HCT116 (cell line): ENCODE data around the gene TMEFF2. TPM values are rescaled to one million over a fixed set of nuclear protein-coding genes. Genes with fewer than 3 reads are reported as not detected.

Experiments used
- ATAC-seq: fragments of 200-7000 bp; cut with Tn5 transposase; 2 replicates; pipeline ENCODE4 v1.9.1; 2020; ENCODE audit warnings: mild to moderate bottlenecking, moderate library complexity
- BruUV-seq: library from RNA; stranded (reverse); fragments of 400-500 nt; replicated peaks from 2 replicates; lab custom pipeline; 2021; lab: Mats Ljungman, UMichigan
- CTCF ChIA-PET: fragments of 300-600 bp; sonication (Branson Sonifier 250); formaldehyde crosslinking; loops from one replicate; lab custom pipeline; 2021; ENCODE audit warnings: antibody characterized with exemption; lab: Charles Lee
- POLR2A ChIA-PET: fragments of 300-600, 350-600 bp; sonication (Branson Sonifier 250); formaldehyde crosslinking; loops from one replicate; lab custom pipeline; 2021; ENCODE audit warnings: antibody characterized with exemption; lab: Charles Lee
- RAD21 ChIA-PET, 2 experiments: fragments of 300-600 bp; sonication (Branson Sonifier 250); formaldehyde crosslinking; loops; one replicate each; lab custom pipeline; 2023; ENCODE audit warnings: low total read pairs in 2 of 2; ENCODE audit not compliant: uncharacterized antibody in 2 of 2, unreplicated experiment in 2 of 2, low non-redundant PET in 1 of 2; lab: Charles Lee
- DNase-seq: peaks from one replicate; pipeline ENCODE4 v3.0.0-alpha.2; 2010; ENCODE audit warnings: low read depth, low spot score
- H2AFZ ChIP-seq: fragments of 200-600 bp; shearing (Covaris generic), sonication (generic); 2 replicates; pipeline ENCODE4 v1.6.1; 2017; ENCODE audit warnings: low read depth, mixed run types, mixed read lengths, antibody characterized with exemption, low read length; ENCODE audit not compliant: poor library complexity, severe bottlenecking
- H3K27ac ChIP-seq: 2 replicates; pipeline ENCODE4 v1.5.1; 2012; ENCODE audit warnings: low read depth, low read length
- H3K27me3 ChIP-seq: fragments of 200-600 bp; sonication (generic); 2 replicates; pipeline ENCODE4 v1.6.1; 2016; ENCODE audit warnings: mixed run types, low read length, mixed read lengths; ENCODE audit not compliant: insufficient read depth
- H3K36me3 ChIP-seq, 2 experiments: fragments of 200-500 bp in 1 of 2; fragments of 200-600 bp in 1 of 2; sonication (Bioruptor generic) in 1 of 2; sonication (generic) in 1 of 2; 2 replicates each; pipeline versions ENCODE4 v1.5.1 to v1.6.1; 2014 to 2016; ENCODE audit warnings: low read length in 2 of 2, inconsistent platforms in 1 of 2, mixed read lengths in 1 of 2, mixed run types in 1 of 2; ENCODE audit not compliant: insufficient read depth in 2 of 2, control insufficient read depth in 1 of 2
- H3K4me1 ChIP-seq, 2 experiments: fragments of 200-600 bp in 1 of 2; sonication (generic) in 1 of 2; 2 replicates each; pipeline versions ENCODE4 v1.5.1 to v1.6.1; 2012 to 2017; ENCODE audit warnings: low read length in 2 of 2, inconsistent platforms in 1 of 2, mild to moderate bottlenecking in 1 of 2, mixed read lengths in 1 of 2, mixed run types in 1 of 2, moderate library complexity in 1 of 2; ENCODE audit not compliant: insufficient read depth in 2 of 2, control insufficient read depth in 1 of 2
- H3K4me2 ChIP-seq: fragments of 200-600 bp; sonication (generic); 2 replicates; pipeline ENCODE4 v1.6.1; 2017; ENCODE audit warnings: mixed run types, low read length, mixed read lengths
- H3K4me3 ChIP-seq, 2 experiments: fragments of 200-600 bp in 1 of 2; sonication (generic) in 1 of 2; replicated peaks in 1 of 2; 2 replicates each; pipeline ENCODE4 v1.5.1; 2011 to 2016; ENCODE audit warnings: low read length in 2 of 2, control low read depth in 1 of 2, low read depth in 1 of 2, mild to moderate bottlenecking in 1 of 2, mixed read lengths in 1 of 2, mixed run types in 1 of 2
- H3K79me2 ChIP-seq: fragments of 200-600 bp; sonication (generic); 2 replicates; pipeline ENCODE4 v1.6.1; 2017; ENCODE audit warnings: mild to moderate bottlenecking, mixed run types, low read length, moderate library complexity, mixed read lengths; ENCODE audit not compliant: insufficient read depth
- H3K9ac ChIP-seq: fragments of 200-600 bp; sonication (generic); 2 replicates; pipeline ENCODE4 v1.6.1; 2016; ENCODE audit warnings: low read length, mixed read lengths
- H3K9me2 ChIP-seq: fragments of 200-600 bp; sonication (generic), shearing (Covaris generic); 2 replicates; pipeline ENCODE4 v1.6.1; 2017; ENCODE audit warnings: mixed run types, mild to moderate bottlenecking, moderate library complexity; ENCODE audit not compliant: insufficient read depth
- H3K9me3 ChIP-seq, 2 experiments: fragments of 200-500 bp in 1 of 2; fragments of 200-600 bp in 1 of 2; sonication (Bioruptor generic) in 1 of 2; sonication (generic) in 1 of 2; 2 replicates each; pipeline ENCODE4 v1.6.1; 2014 to 2017; ENCODE audit warnings: low read length in 2 of 2, mixed read lengths in 2 of 2, inconsistent platforms in 1 of 2, low read depth in 1 of 2, mild to moderate bottlenecking in 1 of 2, mixed run types in 1 of 2, moderate library complexity in 1 of 2; ENCODE audit not compliant: control insufficient read depth in 1 of 2, insufficient read depth in 1 of 2
- H4K20me1 ChIP-seq: fragments of 200-600 bp; sonication (generic), shearing (Covaris generic); 2 replicates; pipeline ENCODE4 v1.6.1; 2017; ENCODE audit warnings: mixed run types, mild to moderate bottlenecking, moderate library complexity; ENCODE audit not compliant: insufficient read depth
- CBX3 ChIP-seq: IDR thresholded peaks from 2 replicates; pipeline ENCODE4 v1.6.1; 2012; ENCODE audit warnings: low read depth
- CEBPB ChIP-seq: IDR thresholded peaks from 2 replicates; pipeline ENCODE4 v1.6.1; 2012; ENCODE audit warnings: low read depth
- CTCF ChIP-seq, 3 experiments: fragments of 200-600 bp in 1 of 3; sonication (generic) in 1 of 3; IDR thresholded peaks in 2 of 3; conservative IDR thresholded peaks in 1 of 3; 2 replicates each; pipeline ENCODE4 v1.5.1; 2012 to 2017; ENCODE audit warnings: low read depth in 2 of 3, low read length in 2 of 3, antibody characterized with exemption in 1 of 3, borderline replicate concordance in 1 of 3, control low read depth in 1 of 3, mild to moderate bottlenecking in 1 of 3, mixed read lengths in 1 of 3, mixed run types in 1 of 3, moderate library complexity in 1 of 3; ENCODE audit not compliant: insufficient read depth in 1 of 3
- FOSL1 ChIP-seq: IDR thresholded peaks from 2 replicates; pipeline ENCODE4 v1.6.1; 2012; ENCODE audit warnings: low read depth
- MAX ChIP-seq: IDR thresholded peaks from 2 replicates; pipeline ENCODE4 v1.6.1; 2012
- POLR2A ChIP-seq: IDR thresholded peaks from 2 replicates; pipeline ENCODE4 v1.7.0; 2011; ENCODE audit warnings: borderline replicate concordance; ENCODE audit not compliant: insufficient read depth, insufficient read length; ENCODE audit errors: extremely low read depth
- RAD21 ChIP-seq: IDR thresholded peaks from 2 replicates; pipeline ENCODE4 v1.6.1; 2012; ENCODE audit warnings: low read depth, mild to moderate bottlenecking
- SIN3A ChIP-seq: IDR thresholded peaks from 2 replicates; pipeline ENCODE4 v1.6.1; 2012; ENCODE audit warnings: low read depth
- SP1 ChIP-seq: IDR thresholded peaks from 2 replicates; pipeline ENCODE4 v1.6.1; 2012; ENCODE audit warnings: low read depth
- ZBTB33 ChIP-seq: IDR thresholded peaks from 2 replicates; pipeline ENCODE4 v1.6.1; 2011; ENCODE audit warnings: mild to moderate bottlenecking, low read length, moderate library complexity; ENCODE audit not compliant: insufficient replicate concordance; ENCODE audit errors: extremely low read depth
- ZFX ChIP-seq: fragments of 450-650 bp; IDR thresholded peaks from 2 replicates; pipeline ENCODE4 v1.6.1; 2017
- intact Hi-C: fragments of 100-400 bp; cut with micrococcal nuclease; formaldehyde crosslinking; loops from 2 replicates; pipeline ENCODE4 v1.10.0; 2022
- total RNA-seq: library from RNA; stranded (reverse); gene quantifications from one replicate; pipeline ENCODE4 v1.2.1, GENCODE V29; 2021; ENCODE audit not compliant: unreplicated experiment

Gene TMEFF2
- total RNA-seq, 1 experiment from 2014 or later, result not detected

- no peaks in the 10 kb centered on the region for H3K36me3 ChIP-seq
- no peaks in the 10 kb centered on the region for H3K9me3 ChIP-seq
- intact Hi-C loops, result loop anchor here (5.0 kb wide), 3 partner anchors 97 to 1392 kb away; no protein-coding TSS in a partner anchor
- no peak overlapping the region for H3K4me2 ChIP-seq
- H4K20me1 ChIP-seq, result no peaks in the 10 kb centered on the region
- no peak for TF ChIP-seq CBX3
- TF ChIP-seq RAD21, result peak; percentile 60
- peak; percentile 51 to 54 (median 51); a peak in 4 of 6 replicates for TF ChIP-seq CTCF (IDR thresholded peaks at IDR 0.05 in 2 of 3, conservative IDR thresholded peaks at IDR 0.05 in 1 of 3; ENCODE audit: borderline replicate concordance in 1 of 3, insufficient read depth in 1 of 3, low read depth in 2 of 3, low read length in 2 of 3)
- no peak overlapping the region for H3K4me3 ChIP-seq
- ChIA-PET POLR2A (no interaction called here), CTCF (no interaction called here), RAD21 (no interaction called here)
- BruUV-seq, result no TSS peak
- peak; percentile 63; the same call in 1 of the 2 replicates for ATAC-seq
- H2AFZ ChIP-seq, result no peak overlapping the region
- DNase-seq, result peak; percentile 10
- H3K27ac ChIP-seq, result no peak overlapping the region
- H3K4me1 ChIP-seq, result no peaks in the 10 kb centered on the region
- H3K27me3 ChIP-seq, result no peaks in the 10 kb centered on the region
- H3K9me2 ChIP-seq, result no peaks in the 10 kb centered on the region
- H3K79me2 ChIP-seq, result no peaks in the 10 kb centered on the region
- no peak overlapping the region for H3K9ac ChIP-seq
These were observed 4.3 kb downstream of the TMEFF2 start for GRCh38 chr2:192190474-192190873.

GRCh38 chr2:192186806-192187205, 7.9 kb downstream of the TMEFF2 start:
- BruUV-seq, result no TSS peak
- intact Hi-C loops, result no loop called here
- no peak overlapping the region for H3K9ac ChIP-seq
- no peaks in the 10 kb centered on the region for H4K20me1 ChIP-seq
- H3K27ac ChIP-seq, result no peak overlapping the region
- CTCF ChIA-PET, result no interaction called here
- H3K4me1 ChIP-seq, result no peaks in the 10 kb centered on the region
- H3K79me2 ChIP-seq, result no peaks in the 10 kb centered on the region
- RAD21 ChIA-PET, result no interaction called here
- no peak overlapping the region for H2AFZ ChIP-seq
- H3K9me2 ChIP-seq, result no peaks in the 10 kb centered on the region; the same call in 1 of the 2 replicates
- no peak overlapping the region for H3K4me2 ChIP-seq
- POLR2A ChIA-PET, result no interaction called here
- ATAC-seq (no peak), DNase-seq (no peak)
- no peaks in the 10 kb centered on the region for H3K27me3 ChIP-seq
- no peaks in the 10 kb centered on the region for H3K9me3 ChIP-seq
- no peaks in the 10 kb centered on the region for H3K36me3 ChIP-seq
- H3K4me3 ChIP-seq, result no peak overlapping the region
- no peak for TF ChIP-seq CBX3
- TF ChIP-seq SIN3A, result no peak
- no peak for TF ChIP-seq MAX
- no peak for TF ChIP-seq ZBTB33
- TF ChIP-seq CEBPB, result no peak
- TF ChIP-seq RAD21, result no peak
- no peak for TF ChIP-seq CTCF (IDR thresholded peaks at IDR 0.05 in 2 of 3, conservative IDR thresholded peaks at IDR 0.05 in 1 of 3; ENCODE audit: borderline replicate concordance in 1 of 3, insufficient read depth in 1 of 3, low read depth in 2 of 3, low read length in 2 of 3)
- no peak for TF ChIP-seq POLR2A
- no peak for TF ChIP-seq SP1
- TF ChIP-seq FOSL1, result no peak
- TF ChIP-seq ZFX, result no peak
